Prostate gland (tissue), 2 donors: Measurements from ENCODE around the gene CLMP. TPM values are rescaled to one million over a fixed set of nuclear protein-coding genes. Genes with fewer than 3 reads are reported as not detected.

ENCODE experiments used
- DNase-seq: peaks from one replicate; pipeline ENCODE4 v3.0.0-alpha.2; 2019; ENCODE audit warnings: low spot score
- H3K27ac ChIP-seq, 2 donors: fragments of 200-600 bp; sonication (generic); 2 replicates each; pipeline ENCODE4 v1.5.1; 2017 to 2019
- H3K27me3 ChIP-seq: fragments of 200-600 bp; sonication (generic); replicated peaks from 2 replicates; pipeline ENCODE4 v1.5.1; 2019; ENCODE audit not compliant: insufficient read depth
- H3K36me3 ChIP-seq, 2 donors: fragments of 200-600 bp; sonication (generic); 1 replicate in 1 of 2; 2 replicates in 1 of 2; pipeline versions ENCODE4 v1.5.1 to v1.8.1; 2017 to 2019
- H3K4me1 ChIP-seq: fragments of 200-600 bp; sonication (generic); replicated peaks from 2 replicates; pipeline ENCODE4 v1.5.1; 2019
- H3K4me3 ChIP-seq, 2 donors: fragments of 200-600 bp; sonication (generic); 2 replicates each; pipeline ENCODE4 v1.5.1; 2017 to 2019
- H3K9me3 ChIP-seq: fragments of 200-600 bp; sonication (generic); 2 replicates; pipeline ENCODE4 v1.5.1; 2017
- CTCF ChIP-seq, 4 experiments: fragments of 200-600 bp in 2 of 4; fragments of 450-650 bp in 2 of 4; sonication (generic) in 2 of 4; IDR thresholded peaks; 1 replicate in 3 of 4; 2 replicates in 1 of 4; pipeline ENCODE4 v1.5.1; 2016 to 2019; ENCODE audit warnings: antibody characterized with exemption in 4 of 4, mild to moderate bottlenecking in 2 of 4, moderate library complexity in 2 of 4
- POLR2A ChIP-seq: fragments of 450-650 bp; IDR thresholded peaks from one replicate; pipeline ENCODE4 v1.6.1; 2016; ENCODE audit warnings: antibody characterized with exemption, mild to moderate bottlenecking
- POLR2AphosphoS5 ChIP-seq: sonication (generic); formaldehyde crosslinking; IDR thresholded peaks from one replicate; pipeline ENCODE4 v1.6.1; 2017; ENCODE audit warnings: antibody characterized with exemption
- WGBS: methylation state at CpG from one replicate; pipeline ENCODE4 v1.1.5; 2018; 5-methylcytosine and 5-hydroxymethylcytosine counted together
- intact Hi-C: fragments of 100-400 bp; cut with DNase I; formaldehyde crosslinking; loops from one replicate; pipeline ENCODE4 v1.14.2; 2022
- total RNA-seq, 2 donors: library from RNA; depleted of rRNA; stranded (reverse); fragments of >200 nt; gene quantifications; one replicate each; pipeline ENCODE4 v1.1.0, GENCODE V29; 2016

CLMP gene
- total RNA-seq, 2 donors from 2014 or later, result 5.0 to 10.7 TPM

- no peaks in the 10 kb centered on the region for H3K36me3 ChIP-seq
- no peaks in the 10 kb centered on the region for H3K9me3 ChIP-seq
- TF ChIP-seq POLR2AphosphoS5, result no peak
- no peak for TF ChIP-seq POLR2A
- no peak for TF ChIP-seq CTCF (IDR thresholded peaks at IDR 0.05)
- H3K4me1 ChIP-seq, result no peaks in the 10 kb centered on the region
- no peak overlapping the region for H3K4me3 ChIP-seq
- intact Hi-C loops, result no loop called here
- WGBS, result 66% methylated on average over 21 of the region's 34 CpGs
- no peaks in the 10 kb centered on the region for H3K27me3 ChIP-seq
- DNase-seq, result no peak
- H3K27ac ChIP-seq, result no peak overlapping the region
These were observed 1.1 kb upstream of the CLMP start for GRCh38 chr11:123196060-123196714.

GRCh38 chr11:123194337-123195187, 486 bp downstream of the CLMP start:
- no peaks in the 10 kb centered on the region for H3K9me3 ChIP-seq
- no peak for DNase-seq
- H3K27me3 ChIP-seq, result no peaks in the 10 kb centered on the region
- peak overlapping the region; percentile 22 to 24 for H3K4me3 ChIP-seq
- H3K27ac ChIP-seq, result peak overlapping the region; percentile 40 to 51
- WGBS, result 6% methylated on average over 29 of the region's 54 CpGs
- H3K36me3 ChIP-seq, result no peaks in the 10 kb centered on the region
- intact Hi-C loops, result no loop called here
- TF ChIP-seq POLR2A (no peak), POLR2AphosphoS5 (no peak), CTCF (IDR thresholded peaks at IDR 0.05) (no peak)
- no peaks in the 10 kb centered on the region for H3K4me1 ChIP-seq

- H3K9me3 ChIP-seq, result no peaks in the 10 kb centered on the region
- no peak overlapping the region for H3K27ac ChIP-seq
- no peaks in the 10 kb centered on the region for H3K4me1 ChIP-seq
- WGBS, result 72% methylated on average over 4 of the region's 4 CpGs
- intact Hi-C loops, result no loop called here
- H3K36me3 ChIP-seq, result no peaks in the 10 kb centered on the region
- peak overlapping the region in 1 of 2 donors; percentile 22 for H3K4me3 ChIP-seq
- DNase-seq, result no peak
- H3K27me3 ChIP-seq, result no peaks in the 10 kb centered on the region
- TF ChIP-seq POLR2AphosphoS5 (no peak), CTCF (IDR thresholded peaks at IDR 0.05) (no peak), POLR2A (no peak)
These were observed 1.3 kb downstream of the CLMP start for GRCh38 chr11:123193742-123194141.

GRCh38 chr11:123191939-123192338, 3.1 kb downstream of the CLMP start:
- no peak for TF ChIP-seq POLR2AphosphoS5
- TF ChIP-seq POLR2A, result no peak
- TF ChIP-seq CTCF (IDR thresholded peaks at IDR 0.05), result no peak
- intact Hi-C loops, result no loop called here
- no peaks in the 10 kb centered on the region for H3K4me1 ChIP-seq
- no peaks in the 10 kb centered on the region for H3K36me3 ChIP-seq
- H3K9me3 ChIP-seq, result no peaks in the 10 kb centered on the region
- DNase-seq, result no peak
- H3K27ac ChIP-seq, result no peak overlapping the region
- 86% methylated on average over 2 of the region's 2 CpGs for WGBS
- no peaks in the 10 kb centered on the region for H3K27me3 ChIP-seq
- no peak overlapping the region for H3K4me3 ChIP-seq
